ENCODE measurements around the gene GCHFR. TPM values are rescaled to one million over a fixed set of nuclear protein-coding genes. Genes with fewer than 3 reads are reported as not detected.

Gene GCHFR
- 1.4 and 2.3 TPM in 2 replicates for total RNA-seq (2012; rRNA removed)
- polyA plus RNA-seq (2012; rRNA removed), result 6.5 and 6.8 TPM in 2 replicates
- 2.2 and 11.4 TPM in 2 replicates for polyA plus RNA-seq (2012; cell fraction: cytosol; rRNA removed)
- polyA plus RNA-seq (2012; cell fraction: nucleus; rRNA removed; ENCODE audit: low replicate concordance), result 1.5 and 2.5 TPM in 2 replicates
- Bru-seq, nascent RNA, result percentile 14 among the genes with signal in this experiment
- BruChase-seq, experiment 1, labeled RNA remaining after a 6-hour chase, result percentile 17 among the genes with signal in this experiment
- BruChase-seq, experiment 2, labeled RNA remaining after a 2-hour chase, result not detected
- long read RNA-seq, partial matches to known transcripts, result 0 of 3 reads
- long read RNA-seq, other reads (novel, unspliced or antisense), result 1 of 3 reads

DNA sequence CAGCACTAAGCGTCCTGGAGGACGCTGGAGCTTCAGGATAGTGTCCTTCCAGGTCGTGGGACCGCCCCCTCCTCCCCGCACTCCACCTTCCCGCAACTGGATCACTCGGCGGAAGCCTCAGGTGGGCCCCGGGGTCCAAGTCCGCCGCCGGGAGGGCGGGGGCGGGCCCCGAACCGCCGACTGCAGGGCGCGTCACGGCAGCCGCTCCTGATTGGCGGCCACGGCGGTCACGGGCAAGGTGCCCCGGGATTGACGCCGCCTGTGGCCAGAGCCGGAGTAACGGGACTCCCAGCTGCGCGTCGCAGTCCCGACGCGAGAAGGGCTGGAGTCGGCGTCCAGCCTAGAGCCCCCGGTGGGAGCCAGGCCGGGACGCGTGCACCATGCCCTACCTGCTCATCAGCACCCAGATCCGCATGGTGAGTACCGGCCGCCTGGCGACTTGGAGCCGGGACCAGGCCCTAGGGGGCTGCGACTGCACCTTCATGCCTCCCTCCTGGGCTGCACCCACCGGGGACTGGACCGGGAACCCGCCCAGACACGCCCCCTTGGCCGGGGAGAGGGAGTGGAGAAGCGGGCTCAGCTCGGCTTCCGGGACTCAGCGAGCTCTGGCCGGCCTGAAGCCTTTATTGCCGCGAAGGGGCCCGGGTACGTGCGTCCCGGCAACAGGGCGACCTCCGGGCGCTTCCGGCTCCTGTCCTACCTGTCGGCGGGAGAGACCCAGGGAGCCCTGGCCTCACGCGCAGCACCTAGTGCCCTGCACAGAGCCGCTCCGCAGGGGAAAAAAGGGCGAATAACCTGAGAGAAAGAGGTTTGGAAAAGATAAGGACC is at the start of gene GCHFR:
GCHFR (plus strand) TSS at position 268 of the 828 bp plus-strand sequence; CDS start at position 381, 113 bp downstream.
- H3K79me1 ChIP-seq (ENCODE audit: low read depth in 1 of 2, low read length in 2 of 2), result no peaks in the 10 kb centered on the region; a peak in 1 of 4 replicates
- H3K27ac ChIP-seq (ENCODE audit: insufficient read depth, low read length), result peak within 1 kb of the TSS; percentile 32; the same call in 1 of the 2 replicates
- ChIA-PET CTCF (no interaction called here), POLR2A (ENCODE audit: unreplicated experiment) (interaction anchor here (0.6 kb wide), 1 partner anchor 174 kb away, joined by 3 read pairs; no protein-coding TSS in a partner anchor)
- H3K23ac ChIP-seq (ENCODE audit: low read depth, low read length), result peak within 1 kb of the TSS; percentile 76; the same call in 1 of the 2 replicates
- in situ Hi-C loops (cut with MboI; ENCODE audit: low sequenced_read_pairs), result no loop called here
- no peak within 1 kb of the TSS for H2BK120ac ChIP-seq (ENCODE audit: low read depth, low read length)
- peak within 1 kb of the TSS; percentile 7 for H2BK5ac ChIP-seq (ENCODE audit: low read depth, low read length, poor library complexity, severe bottlenecking)
- 2% methylated on average over 31 of the region's 75 CpGs; no CpG with 5 or more reads in 1 of the 2 experiments for WGBS, 2 experiments (ENCODE audit: extremely low coverage in 2 of 2, insufficient read length in 1 of 2)
- no peak within 1 kb of the TSS for H2BK20ac ChIP-seq (ENCODE audit: low read depth, low read length)
- peak within 1 kb of the TSS; percentile 91 for H2AK9ac ChIP-seq (replicated peaks; ENCODE audit: low read depth, low read length, poor library complexity)
- peak within 1 kb of the TSS; percentile 44 for H3K4me3 ChIP-seq (ENCODE audit: insufficient read depth, low read depth, low read length)
- H2BK15ac ChIP-seq (ENCODE audit: low read depth, low read length), result no peak within 1 kb of the TSS
- H3K9me3 ChIP-seq (ENCODE audit: control insufficient read depth, insufficient read depth, low read length), result no peaks in the 10 kb centered on the region
- no peak within 1 kb of the TSS; the same call in 1 of the 2 replicates for H3K18ac ChIP-seq (ENCODE audit: low read depth, low read length)
- peak within 1 kb of the TSS; percentile 94 for H2AFZ ChIP-seq (replicated peaks; ENCODE audit: low read length, poor library complexity)
- BruUV-seq (replicated peaks), result no TSS peak
- H3K9ac ChIP-seq (ENCODE audit: low read depth, low read length), result no peak within 1 kb of the TSS
- H3K36me3 ChIP-seq (ENCODE audit: control insufficient read depth, insufficient read depth, low read length), result peaks cover 2% of the 10 kb centered on the region; the same call in 1 of the 2 replicates
- peak within 1 kb of the TSS; percentile 30; the same call in 1 of the 2 replicates for H2AK5ac ChIP-seq (ENCODE audit: low read depth, low read length)
- peak within 1 kb of the TSS; percentile 77 for H3K4me2 ChIP-seq (ENCODE audit: low read depth, low read length)
- H4K20me1 ChIP-seq (ENCODE audit: insufficient read depth, low read length), result peaks cover 9% of the 10 kb centered on the region; the same call in 1 of the 2 replicates
- H4K5ac ChIP-seq (ENCODE audit: low read depth, low read length), result peak within 1 kb of the TSS; percentile 17
- peak within 1 kb of the TSS; percentile 48 for H3K4ac ChIP-seq (ENCODE audit: low read depth, low read length)
- peak within 1 kb of the TSS; percentile 6 to 74; a peak in 3 of 4 replicates for H4K8ac ChIP-seq (ENCODE audit: low read depth in 2 of 2, low read length in 2 of 2)
- H3K27me3 ChIP-seq (ENCODE audit: control insufficient read depth, insufficient read depth, low read length), result no peaks in the 10 kb centered on the region; the same call in 1 of the 2 replicates
- H3K56ac ChIP-seq (ENCODE audit: extremely low read depth, insufficient read depth, low read length), result no peak within 1 kb of the TSS
- peaks cover 17% of the 10 kb centered on the region for H3K9me1 ChIP-seq (ENCODE audit: insufficient read depth, low read length)
- intact Hi-C loops (cut with micrococcal nuclease), result no loop called here
- 0 out of 2 replicates have a peak within 1 kb of the TSS, but pooled peaks have one; percentile 42 for H3K14ac ChIP-seq (replicated peaks; ENCODE audit: low read depth, low read length)
- ATAC-seq (ENCODE audit: low read depth) (peak; percentile 71), DNase-seq (peak; percentile 47)
- H3K4me1 ChIP-seq (ENCODE audit: control insufficient read depth, insufficient read depth, low read length), result peaks cover 24% of the 10 kb centered on the region
- dilution Hi-C loops (cut with HindIII; ENCODE audit: low sequenced_read_pairs, unreplicated experiment), result no loop called here
- H4K91ac ChIP-seq (ENCODE audit: insufficient read depth, low read depth, low read length), result peak within 1 kb of the TSS; percentile 43; the same call in 1 of the 2 replicates
- TF ChIP-seq MXI1 (IDR thresholded peaks at IDR 0.05; ENCODE audit: borderline replicate concordance, low read depth, low read length), result 0 out of 2 replicates have a peak, but pooled peaks have one; percentile 15
- TF ChIP-seq RAD21 (IDR thresholded peaks at IDR 0.05; ENCODE audit: low read length), result no peak
- TF ChIP-seq MAZ (IDR thresholded peaks at IDR 0.05; ENCODE audit: borderline replicate concordance, low read depth, low read length), result no peak
- no peak for TF ChIP-seq NFE2L2 (IDR thresholded peaks at IDR 0.05; ENCODE audit: low read depth, low read length)
- TF ChIP-seq, protein P1, sequence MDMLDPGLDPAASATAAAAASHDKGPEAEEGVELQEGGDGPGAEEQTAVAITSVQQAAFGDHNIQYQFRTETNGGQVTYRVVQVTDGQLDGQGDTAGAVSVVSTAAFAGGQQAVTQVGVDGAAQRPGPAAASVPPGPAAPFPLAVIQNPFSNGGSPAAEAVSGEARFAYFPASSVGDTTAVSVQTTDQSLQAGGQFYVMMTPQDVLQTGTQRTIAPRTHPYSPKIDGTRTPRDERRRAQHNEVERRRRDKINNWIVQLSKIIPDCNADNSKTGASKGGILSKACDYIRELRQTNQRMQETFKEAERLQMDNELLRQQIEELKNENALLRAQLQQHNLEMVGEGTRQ (IDR thresholded peaks at IDR 0.05; ENCODE audit: low read depth, low read length), result peak; percentile 30; the same call in 1 of the 2 replicates
- TF ChIP-seq CEBPB (IDR thresholded peaks at IDR 0.05; ENCODE audit: low read depth, low read length), result no peak
- no peak for TF ChIP-seq RFX5 (IDR thresholded peaks at IDR 0.05; ENCODE audit: low read depth, low read length)
- TF ChIP-seq SMC3 (IDR thresholded peaks at IDR 0.05; ENCODE audit: low read depth, low read length), result no peak
- TF ChIP-seq, protein P2, sequence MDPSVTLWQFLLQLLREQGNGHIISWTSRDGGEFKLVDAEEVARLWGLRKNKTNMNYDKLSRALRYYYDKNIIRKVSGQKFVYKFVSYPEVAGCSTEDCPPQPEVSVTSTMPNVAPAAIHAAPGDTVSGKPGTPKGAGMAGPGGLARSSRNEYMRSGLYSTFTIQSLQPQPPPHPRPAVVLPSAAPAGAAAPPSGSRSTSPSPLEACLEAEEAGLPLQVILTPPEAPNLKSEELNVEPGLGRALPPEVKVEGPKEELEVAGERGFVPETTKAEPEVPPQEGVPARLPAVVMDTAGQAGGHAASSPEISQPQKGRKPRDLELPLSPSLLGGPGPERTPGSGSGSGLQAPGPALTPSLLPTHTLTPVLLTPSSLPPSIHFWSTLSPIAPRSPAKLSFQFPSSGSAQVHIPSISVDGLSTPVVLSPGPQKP (IDR thresholded peaks at IDR 0.05; ENCODE audit: borderline replicate concordance, low read depth, low read length), result no peak
- TF ChIP-seq BHLHE40 (IDR thresholded peaks at IDR 0.05; ENCODE audit: low read depth, low read length), result peak; percentile 48; the same call in 1 of the 2 replicates
- TF ChIP-seq FOS (IDR thresholded peaks at IDR 0.05; ENCODE audit: low read depth, low read length), result no peak
- no peak for TF ChIP-seq RCOR1 (IDR thresholded peaks at IDR 0.05; ENCODE audit: insufficient replicate concordance, low read length)

All from IMR-90 (cell line).